Measurements from ENCODE around the gene CERT1.

The CERT1 gene

DNA sequence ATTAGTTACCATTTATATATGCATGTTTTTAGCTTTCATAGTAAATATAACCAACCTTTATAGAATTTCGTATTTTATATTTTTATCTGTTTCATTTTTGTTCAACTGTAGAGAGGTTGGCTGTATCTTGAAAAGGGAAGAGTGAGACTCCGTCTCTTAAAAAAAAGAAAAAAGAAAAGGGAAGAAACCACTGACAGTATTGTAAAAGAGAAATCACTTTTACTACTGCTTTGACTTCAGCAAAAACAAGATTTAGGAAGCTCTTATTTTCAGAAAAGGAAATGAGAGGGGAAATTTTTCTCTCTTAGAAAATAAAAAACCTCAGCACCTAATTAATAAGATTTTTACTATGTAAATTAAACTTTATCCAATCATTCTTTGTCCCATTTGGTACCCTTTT, 14.6 kb upstream of the CERT1 start:
- TF ChIP-seq POLR2AphosphoS5 (IDR thresholded peaks at IDR 0.05; ENCODE audit: low read depth, low read length) (no peak), SIN3A (IDR thresholded peaks at IDR 0.05; ENCODE audit: borderline replicate concordance, insufficient read depth, low read length) (no peak)
- TF ChIP-seq, protein P1, sequence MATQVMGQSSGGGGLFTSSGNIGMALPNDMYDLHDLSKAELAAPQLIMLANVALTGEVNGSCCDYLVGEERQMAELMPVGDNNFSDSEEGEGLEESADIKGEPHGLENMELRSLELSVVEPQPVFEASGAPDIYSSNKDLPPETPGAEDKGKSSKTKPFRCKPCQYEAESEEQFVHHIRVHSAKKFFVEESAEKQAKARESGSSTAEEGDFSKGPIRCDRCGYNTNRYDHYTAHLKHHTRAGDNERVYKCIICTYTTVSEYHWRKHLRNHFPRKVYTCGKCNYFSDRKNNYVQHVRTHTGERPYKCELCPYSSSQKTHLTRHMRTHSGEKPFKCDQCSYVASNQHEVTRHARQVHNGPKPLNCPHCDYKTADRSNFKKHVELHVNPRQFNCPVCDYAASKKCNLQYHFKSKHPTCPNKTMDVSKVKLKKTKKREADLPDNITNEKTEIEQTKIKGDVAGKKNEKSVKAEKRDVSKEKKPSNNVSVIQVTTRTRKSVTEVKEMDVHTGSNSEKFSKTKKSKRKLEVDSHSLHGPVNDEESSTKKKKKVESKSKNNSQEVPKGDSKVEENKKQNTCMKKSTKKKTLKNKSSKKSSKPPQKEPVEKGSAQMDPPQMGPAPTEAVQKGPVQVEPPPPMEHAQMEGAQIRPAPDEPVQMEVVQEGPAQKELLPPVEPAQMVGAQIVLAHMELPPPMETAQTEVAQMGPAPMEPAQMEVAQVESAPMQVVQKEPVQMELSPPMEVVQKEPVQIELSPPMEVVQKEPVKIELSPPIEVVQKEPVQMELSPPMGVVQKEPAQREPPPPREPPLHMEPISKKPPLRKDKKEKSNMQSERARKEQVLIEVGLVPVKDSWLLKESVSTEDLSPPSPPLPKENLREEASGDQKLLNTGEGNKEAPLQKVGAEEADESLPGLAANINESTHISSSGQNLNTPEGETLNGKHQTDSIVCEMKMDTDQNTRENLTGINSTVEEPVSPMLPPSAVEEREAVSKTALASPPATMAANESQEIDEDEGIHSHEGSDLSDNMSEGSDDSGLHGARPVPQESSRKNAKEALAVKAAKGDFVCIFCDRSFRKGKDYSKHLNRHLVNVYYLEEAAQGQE (IDR thresholded peaks at IDR 0.05; ENCODE audit: insufficient read depth in 1 of 2, low read depth in 2 of 2, low read length in 2 of 2), result no peak

DNA sequence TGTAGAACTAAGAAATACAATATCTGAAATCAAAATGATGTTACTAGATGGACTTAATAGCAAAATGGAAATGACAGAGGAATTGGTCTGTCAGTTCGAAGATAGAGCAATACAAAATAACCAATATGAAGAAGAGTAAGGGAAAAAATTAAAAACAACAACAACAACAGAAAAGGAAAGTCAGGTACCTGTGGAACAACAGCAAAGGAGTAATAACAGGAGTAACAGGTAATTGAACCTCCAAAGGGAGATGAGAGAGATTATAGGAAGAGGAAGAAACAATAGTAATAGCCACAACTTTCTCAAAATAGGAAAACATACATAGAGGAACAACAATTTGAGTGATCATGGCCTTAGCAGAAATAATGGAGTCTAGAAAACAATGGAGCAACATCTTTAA, 13.9 kb upstream of the CERT1 start:
- TF ChIP-seq TAF1 (IDR thresholded peaks at IDR 0.05; ENCODE audit: borderline replicate concordance, insufficient read depth, low read length) (no peak), FOXP2 (optimal IDR thresholded peaks at IDR 0.05; ENCODE audit: borderline replicate concordance, extremely low read depth, extremely low read length, insufficient read depth) (no peak), SIN3A (IDR thresholded peaks at IDR 0.05; ENCODE audit: borderline replicate concordance, insufficient read depth, low read length) (no peak), POLR2AphosphoS5 (IDR thresholded peaks at IDR 0.05; ENCODE audit: low read depth, low read length) (no peak)
- TF ChIP-seq, protein P1 (IDR thresholded peaks at IDR 0.05; ENCODE audit: insufficient read depth in 1 of 2, low read depth in 2 of 2, low read length in 2 of 2), result no peak

DNA sequence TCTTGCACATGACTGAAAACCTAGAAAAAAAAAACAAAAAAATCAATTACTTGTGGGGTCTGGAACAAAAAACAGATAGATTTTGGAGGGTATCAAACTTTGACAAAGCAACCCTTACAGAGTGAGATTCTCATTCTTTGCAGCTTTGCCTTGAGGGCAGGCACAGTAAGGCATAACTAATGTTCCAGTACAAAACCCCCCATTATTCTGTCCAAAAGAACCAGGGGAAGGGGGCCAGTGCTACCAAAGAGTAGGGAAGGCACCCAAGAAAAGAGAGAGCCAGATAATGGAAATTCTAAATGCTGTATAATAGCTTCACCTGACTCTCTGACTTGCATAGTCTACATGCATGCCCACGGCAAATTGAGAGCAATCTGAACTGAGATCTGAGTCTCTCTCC, 13.2 kb upstream of the CERT1 start:
- TF ChIP-seq, protein P1 (IDR thresholded peaks at IDR 0.05; ENCODE audit: insufficient read depth in 1 of 2, low read depth in 2 of 2, low read length in 2 of 2), result no peak
- TF ChIP-seq FOXP2 (optimal IDR thresholded peaks at IDR 0.05; ENCODE audit: borderline replicate concordance, extremely low read depth, extremely low read length, insufficient read depth) (no peak), TAF1 (IDR thresholded peaks at IDR 0.05; ENCODE audit: borderline replicate concordance, insufficient read depth, low read length) (no peak), SIN3A (IDR thresholded peaks at IDR 0.05; ENCODE audit: borderline replicate concordance, insufficient read depth, low read length) (no peak), POLR2AphosphoS5 (IDR thresholded peaks at IDR 0.05; ENCODE audit: low read depth, low read length) (no peak)

DNA sequence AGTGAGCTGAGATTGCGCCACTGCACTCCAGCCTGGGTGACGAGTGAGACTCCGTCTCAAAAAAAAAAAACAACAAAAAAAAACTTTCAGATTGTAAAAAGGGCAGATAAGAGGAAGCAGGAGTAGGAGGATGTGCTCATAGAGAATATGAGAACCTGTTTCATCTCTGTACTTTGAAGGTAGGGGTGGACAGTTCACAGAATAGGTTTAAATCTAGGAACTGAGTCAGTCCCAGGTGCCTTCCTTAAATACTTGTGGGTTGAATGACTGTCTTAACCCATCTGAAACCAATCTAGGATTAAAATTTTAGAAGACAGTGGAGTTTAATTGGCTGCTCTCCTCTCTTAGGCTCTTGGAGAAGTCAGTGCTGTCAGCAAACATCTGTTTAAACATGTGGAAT, 12.6 kb upstream of the CERT1 start:
- no peak for TF ChIP-seq SIN3A (IDR thresholded peaks at IDR 0.05; ENCODE audit: borderline replicate concordance, insufficient read depth, low read length)
- TF ChIP-seq TAF1 (IDR thresholded peaks at IDR 0.05; ENCODE audit: borderline replicate concordance, insufficient read depth, low read length), result no peak
- TF ChIP-seq POLR2AphosphoS5 (IDR thresholded peaks at IDR 0.05; ENCODE audit: low read depth, low read length), result no peak
- TF ChIP-seq, protein P1 (IDR thresholded peaks at IDR 0.05; ENCODE audit: insufficient read depth in 1 of 2, low read depth in 2 of 2, low read length in 2 of 2), result no peak
- no peak for TF ChIP-seq FOXP2 (optimal IDR thresholded peaks at IDR 0.05; ENCODE audit: borderline replicate concordance, extremely low read depth, extremely low read length, insufficient read depth)

DNA sequence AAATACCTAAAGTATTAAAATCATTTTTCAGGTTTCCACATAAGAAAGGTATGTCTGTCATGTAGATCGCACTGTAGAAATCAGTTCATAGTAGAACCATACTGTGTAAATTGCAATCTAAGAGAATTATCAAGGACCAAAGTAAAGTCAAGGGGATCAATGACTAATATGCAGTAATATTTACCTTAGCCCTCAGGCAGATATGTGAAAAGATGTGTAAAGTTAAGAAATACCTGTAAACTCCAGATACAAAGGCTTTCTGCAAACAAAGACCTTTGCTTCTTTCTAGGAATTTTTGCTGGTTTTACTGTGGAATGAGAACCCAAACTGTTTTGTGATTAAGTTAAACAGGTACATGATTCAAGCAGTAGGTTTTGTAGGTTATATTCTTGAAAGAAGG, 11.8 kb upstream of the CERT1 start:
- no peak for TF ChIP-seq SIN3A (IDR thresholded peaks at IDR 0.05; ENCODE audit: borderline replicate concordance, insufficient read depth, low read length)
- TF ChIP-seq TAF1 (IDR thresholded peaks at IDR 0.05; ENCODE audit: borderline replicate concordance, insufficient read depth, low read length), result no peak
- TF ChIP-seq POLR2AphosphoS5 (IDR thresholded peaks at IDR 0.05; ENCODE audit: low read depth, low read length), result no peak
- TF ChIP-seq FOXP2 (optimal IDR thresholded peaks at IDR 0.05; ENCODE audit: borderline replicate concordance, extremely low read depth, extremely low read length, insufficient read depth), result no peak
- TF ChIP-seq, protein P1 (IDR thresholded peaks at IDR 0.05; ENCODE audit: insufficient read depth in 1 of 2, low read depth in 2 of 2, low read length in 2 of 2), result no peak

Measured in PFSK-1 (cell line).